AG10803 (cell line): Measurements from ENCODE around the gene UCN3.

Experiments
- DNase-seq: peaks from one replicate; pipeline ENCODE4 v3.0.0; 2010; ENCODE audit warnings: low read depth
- H3K4me3 ChIP-seq: 2 replicates; pipeline ENCODE4 v1.5.1; 2011; ENCODE audit warnings: mild to moderate bottlenecking, low read length, control low read depth
- CTCF ChIP-seq: conservative IDR thresholded peaks from 2 replicates; pipeline ENCODE4 v1.5.1; 2011; ENCODE audit warnings: mild to moderate bottlenecking, low read length, control low read depth, inconsistent platforms

The UCN3 gene

GRCh38 chr10:5349362-5349761 is 15.4 kb upstream of the UCN3 start:
- no peak overlapping the region for H3K4me3 ChIP-seq
- no peak for DNase-seq
- TF ChIP-seq CTCF, result no peak

- no peak overlapping the region for H3K4me3 ChIP-seq
- no peak for DNase-seq
- no peak for TF ChIP-seq CTCF
Observed at GRCh38 chr10:5354068-5354467, 10.7 kb upstream of the UCN3 start.

GRCh38 chr10:5355594-5356301 is 9.0 kb upstream of the UCN3 start:
- DNase-seq, result no peak
- TF ChIP-seq CTCF, result no peak

GRCh38 chr10:5356302-5356763 is 8.4 kb upstream of the UCN3 start:
- TF ChIP-seq CTCF, result no peak
- DNase-seq, result no peak
- no peak overlapping the region for H3K4me3 ChIP-seq

More at GRCh38 chr10:5355594-5356301, 9.0 kb upstream of the UCN3 start:
- H3K4me3 ChIP-seq, result no peak overlapping the region

- no peak for TF ChIP-seq CTCF
- no peak overlapping the region for H3K4me3 ChIP-seq
- DNase-seq, result no peak
Observed at GRCh38 chr10:5360318-5360915, 4.3 kb upstream of the UCN3 start.

GRCh38 chr10:5361966-5362365 is 2.8 kb upstream of the UCN3 start:
- no peak overlapping the region for H3K4me3 ChIP-seq
- no peak for DNase-seq
- TF ChIP-seq CTCF, result no peak

- TF ChIP-seq CTCF, result no peak
- DNase-seq, result no peak
Observed at GRCh38 chr10:5362873-5363272, 1.9 kb upstream of the UCN3 start.

More at GRCh38 chr10:5362873-5363272, 1.9 kb upstream of the UCN3 start:
- no peak overlapping the region for H3K4me3 ChIP-seq
